ENCODE results near the gene FCGR1A.
"Not testable (repeated sequence)": the region's sequence is repeated elsewhere in the genome, so short reads cannot be mapped to it uniquely, and the experiment has no call there.

The FCGR1A gene

DNA sequence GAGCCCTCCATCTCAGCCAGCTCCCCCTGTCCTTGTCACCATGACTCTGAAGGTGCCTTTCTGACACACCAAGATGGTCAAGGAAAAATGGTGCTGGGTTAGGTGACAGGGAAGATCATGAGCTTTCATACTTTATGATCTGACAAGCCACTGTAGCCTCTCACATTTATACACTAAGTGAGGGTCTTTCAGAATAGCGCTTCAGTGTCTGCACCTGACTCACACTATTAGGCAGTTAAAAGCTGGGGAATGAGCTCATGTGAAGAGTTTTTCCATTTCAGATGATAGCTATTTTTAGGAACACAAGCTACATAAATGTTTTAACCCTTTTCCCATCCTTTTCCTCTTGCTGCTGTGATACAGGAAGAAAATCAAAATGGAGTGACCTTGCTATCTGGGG is 4.2 kb upstream of the FCGR1A start:
- not testable (repeated sequence) for DNase-seq

DNA sequence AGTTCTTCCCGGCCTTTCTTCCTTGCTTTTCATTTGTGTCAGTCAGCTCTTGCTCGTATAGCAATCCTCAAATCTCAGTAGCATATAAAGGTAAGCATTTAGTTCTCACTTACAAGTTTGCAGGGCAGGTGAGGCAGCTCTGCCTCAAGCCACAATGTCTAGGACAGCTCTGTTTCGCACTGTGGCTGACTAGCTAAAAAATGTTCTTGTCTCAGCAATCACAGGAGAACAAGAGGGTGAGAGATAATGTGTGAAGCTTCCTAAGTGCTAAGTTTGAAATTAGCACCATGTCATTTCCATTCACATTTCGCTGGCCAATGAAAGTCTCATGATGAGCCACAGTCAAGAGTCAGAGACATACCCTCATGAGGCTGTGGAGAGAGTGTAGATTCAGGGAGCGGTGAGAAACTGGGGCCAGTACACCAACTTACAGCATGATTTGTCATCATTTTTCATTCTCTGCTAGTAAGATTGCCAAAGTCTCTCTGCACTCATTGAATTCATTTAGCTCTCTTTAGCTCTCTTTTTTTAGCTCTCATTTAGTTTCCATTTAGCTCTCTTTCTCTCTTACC is 995 bp upstream of the FCGR1A start:
- DNase-seq: not testable (repeated sequence)

DNA sequence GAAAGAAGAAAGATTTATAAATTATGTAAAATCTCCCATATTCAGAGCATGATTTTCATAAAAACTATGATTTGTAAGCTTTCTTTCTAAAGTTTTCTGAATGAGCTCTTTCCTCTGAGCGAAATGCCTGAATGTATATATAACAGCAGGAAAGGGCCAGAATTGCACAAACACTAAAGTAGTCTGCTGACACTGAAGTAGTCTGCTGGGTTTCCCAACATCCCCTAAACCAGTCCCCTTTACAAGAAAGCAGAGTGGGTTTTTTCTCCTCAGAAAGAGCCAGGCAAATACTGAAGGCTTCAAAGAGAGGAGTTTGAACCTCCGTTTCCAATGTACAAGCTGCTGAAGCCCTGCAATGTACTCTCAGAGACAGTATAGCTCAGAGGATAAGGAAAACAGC is 795 bp downstream of the FCGR1A start:
- not testable (repeated sequence) for DNase-seq

DNA sequence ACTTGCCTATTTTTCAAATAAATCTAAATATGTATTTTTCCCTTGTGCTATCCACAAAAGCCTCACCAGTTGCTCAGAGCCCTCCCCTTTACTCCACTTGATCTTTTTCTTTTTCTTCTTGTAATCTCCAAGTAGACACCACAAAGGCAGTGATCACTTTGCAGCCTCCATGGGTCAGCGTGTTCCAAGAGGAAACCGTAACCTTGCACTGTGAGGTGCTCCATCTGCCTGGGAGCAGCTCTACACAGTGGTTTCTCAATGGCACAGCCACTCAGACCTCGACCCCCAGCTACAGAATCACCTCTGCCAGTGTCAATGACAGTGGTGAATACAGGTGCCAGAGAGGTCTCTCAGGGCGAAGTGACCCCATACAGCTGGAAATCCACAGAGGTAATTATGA is 1.4 kb downstream of the FCGR1A start:
- not testable (repeated sequence) for DNase-seq

DNA sequence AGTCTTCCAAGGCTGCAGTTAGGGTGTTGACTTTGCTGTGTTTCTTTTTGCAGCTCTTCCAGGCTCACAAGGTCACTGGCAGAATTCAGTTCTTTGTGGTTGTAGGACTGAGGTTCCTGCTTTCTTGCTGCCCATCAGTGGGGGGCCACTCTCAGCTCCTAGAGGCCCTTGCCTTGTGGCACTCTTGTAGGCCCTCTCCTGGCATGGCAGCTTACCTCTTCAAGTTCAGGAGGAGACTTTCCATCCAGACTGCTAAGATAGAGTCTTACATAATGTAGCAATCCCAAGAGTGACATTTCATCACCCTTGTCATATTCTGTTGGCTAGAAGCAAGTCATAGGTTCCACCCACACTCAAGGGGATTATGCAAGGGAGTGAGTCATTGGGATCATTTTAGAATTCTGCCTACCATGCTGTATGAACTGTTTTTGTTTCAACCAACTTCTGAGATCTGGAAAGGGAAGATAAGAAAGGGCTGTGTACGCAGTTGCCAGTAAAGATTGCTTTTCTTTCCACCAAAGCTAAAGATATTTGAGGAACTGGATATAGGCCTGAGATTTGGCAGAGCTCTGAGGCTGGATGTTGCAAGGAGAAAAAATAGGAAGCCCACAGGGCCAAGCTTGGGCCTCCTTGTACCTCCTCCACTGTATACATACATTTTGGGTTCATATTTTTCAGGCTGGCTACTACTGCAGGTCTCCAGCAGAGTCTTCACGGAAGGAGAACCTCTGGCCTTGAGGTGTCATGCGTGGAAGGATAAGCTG is 5.4 kb downstream of the FCGR1A start:
- DNase-seq: not testable (repeated sequence)

DNA sequence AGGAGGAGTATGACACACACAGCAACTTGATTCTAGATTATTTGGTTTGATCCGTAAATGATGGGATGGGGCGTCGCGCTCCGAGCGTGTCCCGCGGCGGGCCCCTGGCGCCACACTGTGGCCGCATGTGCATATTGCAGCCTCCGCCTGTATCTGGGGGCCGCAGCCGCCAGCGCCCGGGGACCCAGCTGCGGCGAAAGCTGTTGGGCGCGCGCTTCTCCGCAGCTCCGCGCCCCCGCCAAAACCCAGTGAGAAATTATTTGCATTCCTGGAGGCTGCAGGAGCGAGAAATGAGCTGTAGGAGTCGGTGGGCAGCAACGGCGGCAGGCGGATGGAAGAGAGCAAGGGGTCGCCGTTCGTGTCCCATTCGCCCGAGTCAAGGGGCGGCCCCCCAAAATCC is 10.0 kb downstream of the FCGR1A start:
- DNase-seq: not testable (repeated sequence)

DNA sequence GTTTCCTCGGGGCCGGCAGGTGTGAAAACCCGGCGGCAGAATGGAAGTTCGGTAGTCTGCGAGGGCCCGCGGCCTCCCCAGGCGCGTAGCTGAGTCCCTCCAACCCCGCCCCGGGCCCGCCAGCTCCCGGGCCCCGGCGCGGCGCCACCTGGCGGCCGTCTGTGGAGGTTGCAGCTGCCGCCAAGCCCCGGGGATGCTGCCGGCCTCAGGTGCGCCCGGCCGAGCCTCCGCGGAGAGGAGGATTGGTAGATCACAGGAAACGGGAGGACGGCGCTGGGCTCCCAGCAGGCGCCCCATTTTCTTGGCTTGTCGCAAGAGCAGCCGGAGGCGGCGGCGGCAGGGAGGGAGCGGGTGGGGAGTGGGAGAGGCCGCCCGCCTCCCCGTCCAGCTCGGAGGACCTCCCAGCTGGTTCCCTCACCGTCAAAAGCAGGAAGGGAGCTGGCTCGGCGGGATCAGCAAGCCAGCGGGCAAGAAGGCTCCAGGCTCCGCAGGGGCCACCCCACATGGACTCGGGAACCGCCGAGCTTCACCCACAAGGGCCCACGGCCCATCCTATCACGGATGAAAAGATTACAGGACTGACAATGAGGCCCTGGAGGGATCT is 10.5 kb downstream of the FCGR1A start:
- peak; percentile 28 for DNase-seq

DNA sequence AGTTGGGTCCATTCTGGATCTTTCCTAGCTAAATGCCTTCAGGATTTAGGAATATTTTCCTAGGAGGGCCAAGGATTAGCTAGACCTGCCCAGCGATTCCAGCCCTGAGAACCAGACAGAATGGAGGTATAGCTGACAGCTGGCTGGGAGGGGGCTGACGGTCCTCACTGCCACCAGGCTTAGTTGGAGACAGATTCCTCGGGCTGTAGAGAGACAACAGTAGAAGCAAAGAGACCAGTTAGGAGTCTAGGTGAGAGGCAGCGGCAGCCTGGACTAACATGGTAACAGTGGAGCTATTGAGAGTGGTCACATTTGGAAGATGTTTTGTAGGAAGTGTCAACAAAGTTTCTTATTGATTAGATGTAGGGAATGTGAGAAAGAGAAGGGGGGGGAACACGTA is 11.4 kb downstream of the FCGR1A start:
- not testable (repeated sequence) for DNase-seq

DNA sequence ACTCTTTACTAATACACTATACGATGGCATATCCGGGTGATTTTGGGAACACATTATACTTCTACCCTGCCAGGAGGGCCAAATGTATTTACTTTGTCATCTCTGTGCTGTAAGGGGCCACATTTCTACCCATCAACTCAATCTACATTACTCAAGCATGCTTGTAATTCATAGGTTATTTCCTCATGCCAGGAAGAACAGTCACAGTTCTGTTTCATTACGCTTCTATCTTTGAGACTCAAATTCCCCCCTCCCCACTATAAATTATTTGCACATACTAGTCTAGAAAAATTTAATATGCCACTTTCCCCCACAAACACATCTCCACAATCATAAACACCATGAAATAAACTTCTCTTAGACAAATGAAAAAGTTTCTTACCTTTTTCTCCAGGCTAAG is 19.1 kb downstream of the FCGR1A start:
- DNase-seq: not testable (repeated sequence)

DNA sequence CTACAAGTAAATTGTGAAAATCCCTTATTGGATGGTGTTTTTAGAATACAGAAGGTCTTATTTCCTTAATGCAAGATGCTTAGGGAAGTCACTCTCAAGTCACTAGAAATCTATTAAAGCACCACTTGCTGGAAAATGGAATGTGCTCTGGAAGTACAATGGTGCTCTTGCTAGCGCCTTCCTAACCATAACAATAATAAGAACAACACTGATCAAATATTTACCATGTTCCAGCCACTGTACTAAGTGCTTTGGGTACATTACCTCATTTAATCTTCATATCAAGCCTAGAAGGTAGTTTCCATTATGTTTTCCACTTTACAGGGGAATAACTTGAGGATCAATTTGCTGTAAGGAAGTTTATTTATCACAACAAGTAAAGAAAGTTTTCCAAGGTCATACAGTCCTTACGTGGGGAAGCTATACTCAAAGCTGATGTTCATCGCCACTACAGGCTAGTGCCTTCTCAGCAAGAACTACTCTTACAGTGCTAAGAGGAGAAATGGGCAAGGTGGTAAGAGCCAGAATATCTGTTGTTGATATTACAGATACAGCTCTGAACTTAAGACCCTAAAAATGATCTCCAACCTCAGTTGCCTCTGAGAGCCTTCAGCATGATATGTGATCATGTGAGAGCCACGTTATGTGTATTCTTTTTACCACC is 22.1 kb downstream of the FCGR1A start:
- DNase-seq: not testable (repeated sequence)

DNA sequence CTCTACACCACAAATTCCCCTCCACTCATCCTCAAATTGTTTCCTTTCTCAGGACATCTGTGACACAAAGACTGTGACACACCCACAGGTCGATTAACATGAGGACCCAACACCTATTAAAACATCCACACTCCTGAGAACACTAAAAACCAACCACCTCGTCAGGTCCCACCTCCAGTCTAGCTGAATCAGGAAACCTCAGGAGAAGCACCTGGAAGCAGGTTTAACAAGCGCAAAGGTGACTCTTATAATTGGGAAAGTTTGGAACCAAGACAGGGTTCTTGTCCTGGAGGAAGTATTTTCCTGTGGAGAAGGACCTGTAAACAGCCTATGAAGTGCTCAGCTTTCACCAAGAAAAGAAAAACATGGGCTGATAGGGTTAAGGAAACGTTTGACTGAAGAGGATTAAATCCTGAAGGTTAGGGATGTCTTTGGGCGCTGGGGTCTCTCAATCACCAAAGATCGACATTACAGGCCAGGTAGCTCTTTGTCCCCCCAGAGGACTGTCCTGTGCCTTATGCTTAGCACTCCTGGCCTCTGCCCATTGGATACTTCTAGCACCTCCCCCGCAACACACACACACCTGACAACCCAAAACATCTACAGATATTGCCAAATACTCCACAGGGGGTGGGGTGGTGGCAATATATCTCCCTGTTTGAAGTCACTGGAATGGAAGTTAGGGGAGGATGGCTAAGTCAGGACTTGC is 28.4 kb downstream of the FCGR1A start:
- not testable (repeated sequence) for DNase-seq

DNA sequence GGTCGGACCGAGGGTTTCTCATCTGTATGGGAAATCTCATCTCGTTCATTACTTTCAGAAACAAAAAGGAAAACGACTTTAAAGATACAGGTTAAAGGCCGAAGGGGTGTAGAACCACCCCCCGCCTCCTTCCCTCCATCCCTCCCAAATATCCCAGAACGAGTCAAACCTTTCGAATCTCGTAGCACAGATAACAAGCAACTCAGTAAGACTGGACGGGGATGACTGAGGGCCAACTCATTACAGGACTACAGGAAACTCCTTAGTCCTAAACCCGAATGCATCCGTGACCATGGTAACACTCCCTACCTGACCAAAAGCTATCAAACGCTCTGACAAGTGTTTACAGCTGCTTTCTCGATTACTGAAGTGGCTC is 29.0 kb downstream of the FCGR1A start:
- DNase-seq: not testable (repeated sequence)

DNA sequence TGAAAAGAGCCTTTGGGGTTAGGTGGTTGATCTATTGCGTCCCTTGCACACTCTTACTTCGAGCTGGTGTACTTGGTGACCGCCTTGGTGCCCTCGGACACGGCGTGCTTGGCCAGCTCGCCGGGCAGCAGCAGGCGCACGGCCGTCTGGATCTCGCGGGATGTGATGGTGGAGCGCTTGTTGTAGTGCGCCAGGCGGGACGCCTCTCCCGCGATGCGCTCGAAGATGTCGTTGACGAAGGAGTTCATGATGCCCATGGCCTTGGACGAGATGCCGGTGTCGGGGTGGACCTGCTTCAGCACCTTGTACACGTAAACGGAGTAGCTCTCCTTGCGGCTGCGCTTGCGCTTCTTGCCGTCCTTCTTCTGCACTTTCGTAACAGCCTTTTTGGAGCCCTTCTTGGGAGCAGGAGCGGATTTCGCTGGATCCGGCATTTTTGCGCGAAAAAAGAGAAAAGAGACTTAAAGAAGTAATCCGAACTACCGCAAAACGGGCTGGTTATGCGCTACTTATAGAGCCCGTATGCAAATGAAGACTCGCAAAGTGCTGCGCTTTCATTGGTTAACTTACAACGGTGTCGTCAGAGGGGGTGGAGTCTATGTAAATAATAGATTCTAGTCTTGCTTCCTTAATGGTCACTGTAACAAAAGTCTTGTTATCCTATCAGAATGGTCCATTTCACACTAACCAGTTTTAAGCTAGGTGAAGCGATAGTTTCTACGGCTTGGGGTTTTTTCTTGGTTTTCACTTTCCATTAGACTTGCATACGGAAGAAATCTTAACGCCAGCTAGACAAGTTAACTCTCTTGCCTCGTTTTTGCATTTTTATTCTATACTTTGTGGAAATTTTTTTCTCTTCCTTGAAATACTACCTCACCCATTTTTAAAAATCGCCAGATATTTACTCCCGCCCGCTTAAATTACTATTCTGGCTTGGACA is 29.7 kb downstream of the FCGR1A start:
- peak; percentile 97 for DNase-seq

DNA sequence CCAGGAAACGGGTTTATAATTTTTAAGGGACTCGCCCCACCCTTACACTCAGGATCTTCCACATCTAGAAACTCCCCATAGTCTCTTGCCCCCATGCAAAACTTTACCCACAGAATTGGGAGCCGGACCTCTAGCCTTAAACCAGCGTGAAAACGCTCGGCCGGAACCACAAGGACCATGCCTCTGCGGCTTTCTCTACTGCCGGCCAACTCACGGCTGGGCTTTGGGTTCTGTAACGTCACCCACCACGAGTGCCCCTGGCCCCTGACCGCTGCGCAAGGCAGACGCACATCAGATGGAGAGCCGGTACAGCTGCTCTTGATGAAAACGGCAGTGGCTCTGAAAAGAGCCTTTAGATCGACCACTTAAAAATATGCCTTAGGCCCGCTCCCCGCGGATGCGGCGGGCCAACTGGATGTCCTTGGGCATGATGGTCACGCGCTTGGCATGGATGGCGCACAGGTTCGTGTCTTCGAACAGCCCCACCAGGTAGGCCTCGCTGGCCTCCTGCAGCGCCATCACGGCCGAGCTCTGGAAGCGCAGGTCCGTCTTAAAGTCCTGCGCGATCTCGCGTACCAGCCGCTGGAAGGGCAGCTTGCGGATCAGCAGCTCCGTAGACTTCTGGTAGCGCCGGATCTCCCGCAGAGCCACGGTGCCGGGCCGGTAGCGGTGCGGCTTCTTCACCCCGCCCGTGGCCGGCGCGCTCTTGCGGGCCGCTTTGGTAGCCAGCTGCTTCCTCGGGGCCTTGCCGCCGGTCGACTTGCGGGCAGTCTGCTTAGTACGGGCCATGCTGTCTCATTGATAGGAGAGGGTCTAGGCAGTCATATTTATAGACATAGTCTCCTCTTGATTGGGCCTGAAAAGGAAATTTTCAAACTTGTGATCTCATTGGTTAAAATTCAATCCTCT is 30.7 kb downstream of the FCGR1A start:
- DNase-seq: peak; percentile 89

DNA sequence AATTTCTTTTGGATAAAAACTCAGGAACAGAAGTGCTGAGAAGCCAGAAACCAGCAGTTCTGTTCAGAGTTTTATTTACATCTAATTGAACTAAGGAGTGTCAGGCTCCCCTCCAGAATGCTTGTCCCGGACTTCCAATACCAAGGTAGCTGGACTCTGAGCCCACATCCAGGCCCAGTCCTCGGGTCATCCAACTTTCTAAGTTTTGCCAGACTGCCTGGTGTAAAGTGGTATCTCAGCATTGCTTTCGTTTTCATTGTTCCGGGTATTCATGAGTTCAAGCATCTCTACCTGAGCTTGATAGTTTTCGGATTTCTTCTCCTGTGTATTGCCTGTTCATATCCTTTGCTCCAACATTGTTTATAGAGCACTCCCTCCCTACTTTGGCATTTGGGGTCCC is 37.9 kb downstream of the FCGR1A start:
- DNase-seq: not testable (repeated sequence)

DNA sequence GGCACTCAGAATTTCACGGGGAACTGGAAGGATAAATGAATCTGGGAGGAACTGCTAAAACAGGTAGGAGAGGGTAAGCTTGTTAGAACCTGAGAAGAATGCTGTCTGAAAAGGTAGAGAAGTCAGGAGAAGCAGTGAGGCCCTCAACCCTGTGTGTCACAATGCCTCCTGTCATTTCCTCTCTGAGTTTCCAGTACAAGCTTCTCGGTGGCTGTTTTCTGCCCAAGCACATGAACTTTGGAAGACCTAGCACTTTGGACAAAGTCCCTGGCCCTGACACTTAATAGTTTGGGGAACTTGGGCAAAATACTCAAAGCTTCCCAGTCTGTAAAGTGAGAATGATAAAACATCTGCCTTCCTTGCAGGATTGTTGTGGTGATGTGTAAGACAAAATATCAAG is 44.1 kb downstream of the FCGR1A start:
- DNase-seq: not testable (repeated sequence)

DNA sequence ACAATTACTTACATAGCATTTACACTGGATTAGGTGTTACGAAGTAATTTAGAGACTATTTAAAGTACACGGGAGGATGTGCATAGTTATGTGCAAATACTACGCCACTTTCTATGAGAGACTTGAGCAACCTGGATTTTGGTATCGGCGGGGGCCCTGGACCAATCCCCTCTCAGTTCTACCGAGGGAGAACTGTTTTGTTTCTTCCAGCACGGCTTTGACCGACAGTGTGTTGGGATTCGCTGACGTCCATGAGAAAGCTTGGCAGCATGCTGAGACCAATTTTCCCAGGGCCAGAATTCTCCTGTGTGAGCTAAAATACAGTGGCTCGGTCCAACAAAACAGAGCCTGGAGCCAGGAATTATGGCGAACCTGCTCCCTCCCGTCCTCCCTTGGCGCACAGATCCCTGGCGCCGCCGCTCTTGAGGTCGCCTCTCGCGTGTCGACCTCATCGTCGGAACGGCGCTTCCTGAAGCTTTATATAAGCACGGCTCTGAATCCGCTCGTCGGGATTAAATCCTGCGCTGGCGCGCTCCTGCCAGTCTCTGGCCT is 49.3 kb downstream of the FCGR1A start:
- not testable (repeated sequence) for DNase-seq

DNA sequence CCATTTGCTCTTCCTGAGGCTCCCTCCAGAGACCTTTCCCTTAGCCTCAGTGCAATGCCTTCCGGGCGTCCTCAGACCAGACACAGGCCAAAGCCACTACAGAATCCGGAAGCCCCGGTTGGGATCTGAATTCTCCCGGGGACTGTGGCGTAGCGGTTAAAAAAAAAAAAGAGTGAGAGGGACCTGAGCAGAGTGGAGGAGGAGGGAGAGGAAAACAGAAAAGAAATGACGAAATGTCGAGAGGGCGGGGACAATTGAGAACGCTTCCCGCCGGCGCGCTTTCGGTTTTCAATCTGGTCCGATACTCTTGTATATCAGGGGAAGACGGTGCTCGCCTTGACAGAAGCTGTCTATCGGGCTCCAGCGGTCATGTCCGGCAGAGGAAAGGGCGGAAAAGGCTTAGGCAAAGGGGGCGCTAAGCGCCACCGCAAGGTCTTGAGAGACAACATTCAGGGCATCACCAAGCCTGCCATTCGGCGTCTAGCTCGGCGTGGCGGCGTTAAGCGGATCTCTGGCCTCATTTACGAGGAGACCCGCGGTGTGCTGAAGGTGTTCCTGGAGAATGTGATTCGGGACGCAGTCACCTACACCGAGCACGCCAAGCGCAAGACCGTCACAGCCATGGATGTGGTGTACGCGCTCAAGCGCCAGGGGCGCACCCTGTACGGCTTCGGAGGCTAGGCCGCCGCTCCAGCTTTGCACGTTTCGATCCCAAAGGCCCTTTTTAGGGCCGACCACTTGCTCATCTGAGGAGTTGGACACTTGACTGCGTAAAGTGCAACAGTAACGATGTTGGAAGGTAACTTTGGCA is 50.0 kb downstream of the FCGR1A start:
- DNase-seq: not testable (repeated sequence)

DNA sequence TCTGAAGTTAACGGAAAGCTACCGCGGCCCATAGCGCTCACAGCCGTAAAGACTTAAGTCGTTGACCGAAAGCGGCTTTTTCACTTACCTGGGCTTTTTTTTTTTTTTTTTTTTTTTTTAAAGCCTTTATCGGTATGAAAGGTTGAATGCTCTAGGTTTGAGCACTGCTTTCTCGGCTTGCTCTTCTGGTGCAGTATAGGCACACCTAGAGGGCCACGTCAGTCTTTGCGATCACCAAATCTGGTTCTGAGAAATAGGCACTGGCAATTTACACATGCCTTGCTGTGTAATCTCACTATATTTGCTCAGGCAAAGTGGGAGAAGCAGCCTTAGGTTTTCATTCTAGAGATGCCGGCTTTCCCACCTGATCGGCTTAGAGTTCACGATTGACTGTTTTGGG is 50.6 kb downstream of the FCGR1A start:
- not testable (repeated sequence) for DNase-seq

Data from NCI-H1694 (cell line).